CD14-positive monocyte (primary cell): Measurements from ENCODE around the gene GMDS. TPM values are rescaled to one million over a fixed set of nuclear protein-coding genes. Genes with fewer than 3 reads are reported as not detected.

Experiments
- DNase-seq, 3 donors: peaks; one replicate each; pipeline ENCODE4 v3.0.0-alpha.2; 2011 to 2022
- H2AFZ ChIP-seq: 2 replicates; pipeline ENCODE4 v1.6.0; 2012; ENCODE audit warnings: mild to moderate bottlenecking, low read depth, low read length, inconsistent platforms; ENCODE audit not compliant: insufficient read depth, poor library complexity, severe bottlenecking
- H3K27ac ChIP-seq, 2 donors: 1 replicate in 1 of 2; 2 replicates in 1 of 2; pipeline ENCODE4 v1.5.1; 2012 to 2013; ENCODE audit warnings: low read length in 2 of 2, control low read depth in 1 of 2, inconsistent platforms in 1 of 2, low read depth in 1 of 2, mild to moderate bottlenecking in 1 of 2
- H3K27me3 ChIP-seq, 2 donors: one replicate each; pipeline versions ENCODE4 v1.6.0 to v1.6.1; 2011 to 2013; ENCODE audit warnings: low read length in 2 of 2; ENCODE audit not compliant: control insufficient read depth in 2 of 2, insufficient read depth in 2 of 2
- H3K36me3 ChIP-seq, 2 donors: replicated peaks in 1 of 2; 1 replicate in 1 of 2; 2 replicates in 1 of 2; pipeline versions ENCODE4 v1.5.1 to v1.6.1; 2012 to 2013; ENCODE audit warnings: low read length in 2 of 2, control low read depth in 1 of 2, inconsistent platforms in 1 of 2, mild to moderate bottlenecking in 1 of 2; ENCODE audit not compliant: insufficient read depth in 2 of 2, control insufficient read depth in 1 of 2
- H3K4me1 ChIP-seq, 2 donors: 1 replicate in 1 of 2; 2 replicates in 1 of 2; pipeline versions ENCODE4 v1.5.1 to v1.6.1; 2012 to 2013; ENCODE audit warnings: low read length in 2 of 2, control low read depth in 1 of 2, inconsistent platforms in 1 of 2, mild to moderate bottlenecking in 1 of 2, moderate library complexity in 1 of 2; ENCODE audit not compliant: insufficient read depth in 2 of 2, control insufficient read depth in 1 of 2
- H3K4me2 ChIP-seq: replicated peaks from 2 replicates; pipeline ENCODE3; 2012; ENCODE audit warnings: low read length, moderate library complexity, mild to moderate bottlenecking; ENCODE audit not compliant: poor library complexity, severe bottlenecking; ENCODE audit errors: extremely low read depth
- H3K4me3 ChIP-seq, 3 experiments: fragments of 200-600 bp in 1 of 3; sonication (generic) in 1 of 3; replicated peaks in 1 of 3; 1 replicate in 2 of 3; 2 replicates in 1 of 3; pipeline ENCODE4 v1.5.1; 2011 to 2013; ENCODE audit warnings: low read length in 3 of 3, mild to moderate bottlenecking in 3 of 3, control low read depth in 2 of 3, low read depth in 2 of 3, inconsistent platforms in 1 of 3, moderate library complexity in 1 of 3
- H3K79me2 ChIP-seq: 2 replicates; pipeline ENCODE4 v1.6.0; 2012; ENCODE audit warnings: mild to moderate bottlenecking, control low read depth, inconsistent platforms, low read length, moderate library complexity; ENCODE audit not compliant: insufficient read depth
- H3K9ac ChIP-seq: 2 replicates; pipeline ENCODE4 v1.6.0; 2017; ENCODE audit warnings: low read length, mild to moderate bottlenecking; ENCODE audit not compliant: insufficient read depth, poor library complexity, severe bottlenecking
- H3K9me3 ChIP-seq, 2 donors: replicated peaks in 1 of 2; 1 replicate in 1 of 2; 2 replicates in 1 of 2; pipeline versions ENCODE4 v1.5.1 to v1.6.1; 2012 to 2013; ENCODE audit warnings: low read length in 2 of 2, control low read depth in 1 of 2; ENCODE audit not compliant: control insufficient read depth in 1 of 2, insufficient read depth in 1 of 2
- H4K20me1 ChIP-seq: 2 replicates; pipeline ENCODE4 v1.6.0; 2012; ENCODE audit warnings: mild to moderate bottlenecking, low read length, control low read depth, moderate library complexity; ENCODE audit not compliant: insufficient read depth
- H3K27ac Mint-ChIP-seq, 7 donors: one replicate each; pipeline ENCODE4 v1.8.0; 2020; ENCODE audit warnings: mild to moderate bottlenecking in 7 of 7, mixed read lengths in 7 of 7, moderate library complexity in 6 of 7, inconsistent platforms in 2 of 7
- H3K27me3 Mint-ChIP-seq, 3 donors: one replicate each; pipeline ENCODE4 v1.8.0; 2021 to 2022; ENCODE audit warnings: low read depth in 3 of 3, mild to moderate bottlenecking in 3 of 3, mixed read lengths in 3 of 3, moderate library complexity in 3 of 3, inconsistent platforms in 1 of 3
- H3K36me3 Mint-ChIP-seq, 2 donors: one replicate each; pipeline ENCODE4 v1.8.0; 2020; ENCODE audit warnings: mixed read lengths in 2 of 2, inconsistent platforms in 1 of 2, mild to moderate bottlenecking in 1 of 2
- H3K4me1 Mint-ChIP-seq: one replicate; pipeline ENCODE4 v1.8.0; 2020; ENCODE audit warnings: mild to moderate bottlenecking, mixed read lengths
- H3K4me3 Mint-ChIP-seq, 2 donors: one replicate each; pipeline ENCODE4 v1.8.0; 2020; ENCODE audit warnings: mild to moderate bottlenecking in 2 of 2, mixed read lengths in 2 of 2, moderate library complexity in 1 of 2
- H3K9me3 Mint-ChIP-seq, 7 donors: one replicate each; pipeline ENCODE4 v1.8.0; 2020 to 2022; ENCODE audit warnings: mixed read lengths in 7 of 7, mild to moderate bottlenecking in 6 of 7, moderate library complexity in 6 of 7, inconsistent platforms in 2 of 7
- WGBS: methylation state at CpG from one replicate; pipeline ENCODE4 v1.1.5; 2013; ENCODE audit warnings: missing lambda C conversion rate; ENCODE audit not compliant: insufficient coverage; 5-methylcytosine and 5-hydroxymethylcytosine counted together
- intact Hi-C, 2 donors: fragments of 100-400 bp; cut with micrococcal nuclease; formaldehyde crosslinking; loops; one replicate each; pipeline versions ENCODE4 v1.15.0 to v1.15.1; 2023
- polyA plus RNA-seq, 3 donors: library from polyadenylated mRNA; depleted of rRNA in 1 of 3; unstranded in 2 of 3; stranded (reverse) in 1 of 3; fragments of 300-500 nt in 2 of 3; fragments of >200 nt in 1 of 3; fragmentation: Illumina TruSeq in 2 of 3; gene quantifications; 1 replicate in 2 of 3; 2 replicates in 1 of 3; pipeline ENCODE4 v1.2.3, GENCODE V29; 2012 to 2021
- TF ChIP-seq, protein P1 (sequence below): fragments of 200-600 bp; IDR thresholded peaks from one replicate; pipeline ENCODE4 v1.8.0; 2022; ENCODE audit warnings: antibody characterized with exemption, mild to moderate bottlenecking

The GMDS gene
- polyA plus RNA-seq, 3 donors = 10.5 to 19.9 (median 17.6) TPM

DNA sequence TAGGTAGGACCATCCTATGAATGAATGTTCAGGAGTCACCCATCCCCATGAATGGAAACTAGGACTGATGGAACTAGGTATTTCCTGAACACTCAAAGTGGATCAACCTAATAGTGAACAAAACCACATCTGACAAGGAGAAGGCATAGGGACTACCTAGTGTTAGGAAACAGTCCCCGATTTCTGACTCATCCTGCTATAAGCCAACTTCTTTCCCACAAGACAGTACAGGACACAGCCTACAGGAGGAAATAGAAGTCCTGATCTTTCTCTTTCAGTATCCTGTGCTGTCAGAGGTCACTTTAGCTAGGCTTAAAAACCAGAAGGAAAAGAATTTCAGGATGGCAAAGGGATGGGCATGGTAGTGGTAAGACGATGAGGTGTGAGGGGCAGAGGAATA, 19.5 kb upstream of the GMDS start:
- H3K4me2 ChIP-seq = no peak overlapping the region
- no peaks in the 10 kb centered on the region for H4K20me1 ChIP-seq
- H3K9ac ChIP-seq = no peak overlapping the region
- H3K4me1 ChIP-seq = no peaks in the 10 kb centered on the region
- H3K4me3 ChIP-seq = no peak overlapping the region
- H3K36me3 ChIP-seq = peaks cover 4 to 54% of the 10 kb centered on the region in 2 donors
- H3K9me3 ChIP-seq = no peaks in the 10 kb centered on the region
- no peak overlapping the region for H3K27ac ChIP-seq
- Mint-ChIP-seq H3K36me3 (peaks cover 38 to 41% of the 10 kb centered on the region in 2 donors), H3K27ac (no peak overlapping the region), H3K27me3 (no peaks in the 10 kb centered on the region), H3K4me3 (no peak overlapping the region), H3K9me3 (peaks cover 0 to 3% (median 0%) of the 10 kb centered on the region in 7 donors), H3K4me1 (no peaks in the 10 kb centered on the region)
- DNase-seq = no peak
- intact Hi-C loops = no loop called here
- TF ChIP-seq, protein P1, sequence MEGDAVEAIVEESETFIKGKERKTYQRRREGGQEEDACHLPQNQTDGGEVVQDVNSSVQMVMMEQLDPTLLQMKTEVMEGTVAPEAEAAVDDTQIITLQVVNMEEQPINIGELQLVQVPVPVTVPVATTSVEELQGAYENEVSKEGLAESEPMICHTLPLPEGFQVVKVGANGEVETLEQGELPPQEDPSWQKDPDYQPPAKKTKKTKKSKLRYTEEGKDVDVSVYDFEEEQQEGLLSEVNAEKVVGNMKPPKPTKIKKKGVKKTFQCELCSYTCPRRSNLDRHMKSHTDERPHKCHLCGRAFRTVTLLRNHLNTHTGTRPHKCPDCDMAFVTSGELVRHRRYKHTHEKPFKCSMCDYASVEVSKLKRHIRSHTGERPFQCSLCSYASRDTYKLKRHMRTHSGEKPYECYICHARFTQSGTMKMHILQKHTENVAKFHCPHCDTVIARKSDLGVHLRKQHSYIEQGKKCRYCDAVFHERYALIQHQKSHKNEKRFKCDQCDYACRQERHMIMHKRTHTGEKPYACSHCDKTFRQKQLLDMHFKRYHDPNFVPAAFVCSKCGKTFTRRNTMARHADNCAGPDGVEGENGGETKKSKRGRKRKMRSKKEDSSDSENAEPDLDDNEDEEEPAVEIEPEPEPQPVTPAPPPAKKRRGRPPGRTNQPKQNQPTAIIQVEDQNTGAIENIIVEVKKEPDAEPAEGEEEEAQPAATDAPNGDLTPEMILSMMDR = no peak
- no peaks in the 10 kb centered on the region for H3K27me3 ChIP-seq
- no peak overlapping the region for H2AFZ ChIP-seq
- no CpG with 5 or more reads among the region's 2 CpGs for WGBS
- H3K79me2 ChIP-seq = no peaks in the 10 kb centered on the region

DNA sequence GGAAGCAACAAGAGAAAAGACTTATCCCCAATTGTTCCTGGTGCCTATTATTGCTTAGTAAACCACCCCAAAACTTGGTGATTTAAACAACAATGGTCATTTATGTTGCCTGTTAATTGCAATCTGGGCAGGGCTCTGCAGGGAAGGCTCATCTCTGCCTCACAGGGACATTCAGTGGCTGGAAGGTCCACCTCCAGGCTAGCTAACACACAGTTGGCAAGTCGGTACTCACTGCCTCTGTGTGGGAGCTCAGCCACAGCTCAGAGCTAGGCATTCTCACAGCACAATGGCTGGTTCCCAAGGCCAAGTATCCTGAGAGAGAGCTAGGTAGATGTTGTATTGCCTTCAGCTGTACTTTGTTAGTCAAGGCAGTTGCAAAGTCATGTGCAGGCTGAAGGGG, 18.5 kb upstream of the GMDS start:
- TF ChIP-seq, protein P1 = no peak
- H3K27me3 ChIP-seq = no peaks in the 10 kb centered on the region
- H3K4me1 ChIP-seq = no peaks in the 10 kb centered on the region
- no peaks in the 10 kb centered on the region for H3K9me3 ChIP-seq
- no peak overlapping the region for H3K4me3 ChIP-seq
- no peak overlapping the region for H2AFZ ChIP-seq
- no peak for DNase-seq
- no peaks in the 10 kb centered on the region for H3K4me1 Mint-ChIP-seq
- no peaks in the 10 kb centered on the region for H3K79me2 ChIP-seq
- H4K20me1 ChIP-seq = no peaks in the 10 kb centered on the region
- intact Hi-C loops = no loop called here
- no peak overlapping the region for H3K4me3 Mint-ChIP-seq
- peaks cover 0 to 3% (median 0%) of the 10 kb centered on the region in 7 donors for H3K9me3 Mint-ChIP-seq
- no peaks in the 10 kb centered on the region for H3K27me3 Mint-ChIP-seq
- peaks cover 2 to 45% of the 10 kb centered on the region in 2 donors for H3K36me3 ChIP-seq
- H3K36me3 Mint-ChIP-seq = peaks cover 37 to 41% of the 10 kb centered on the region in 2 donors
- no peak overlapping the region for H3K27ac ChIP-seq
- no peak overlapping the region for H3K4me2 ChIP-seq
- no peak overlapping the region for H3K27ac Mint-ChIP-seq
- 100% methylated on average over 1 of the region's 1 CpG for WGBS
- H3K9ac ChIP-seq = no peak overlapping the region
